Measurements from ENCODE around the gene RALGAPB. TPM values are rescaled to one million over a fixed set of nuclear protein-coding genes. Genes with fewer than 3 reads are reported as not detected.
A peak's percentile ranks its signal among the peaks of the same experiment; 100 is the strongest.

The RALGAPB gene
- total RNA-seq, 1 experiment from 2014 or later: 24.0 TPM

DNA sequence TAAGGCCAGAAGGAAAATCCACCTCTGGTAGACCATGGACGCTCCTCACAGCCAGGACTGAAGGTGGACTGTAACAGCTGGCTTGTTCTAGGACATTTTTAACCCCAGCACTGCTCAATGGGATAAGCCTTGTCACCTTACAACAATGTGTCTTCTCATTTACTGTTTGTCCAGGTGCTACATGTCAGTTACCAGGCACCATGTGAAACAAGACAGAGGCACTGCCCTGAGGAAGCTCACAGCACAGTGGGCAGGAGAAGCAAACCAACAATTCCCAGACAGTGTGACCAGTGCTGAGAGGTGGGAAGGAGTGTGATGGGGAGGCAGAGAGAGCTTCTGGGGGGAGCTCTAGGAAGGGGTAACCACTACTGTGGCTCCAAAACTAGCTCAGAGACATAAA is 48.2 kb upstream of the RALGAPB start:
- Histone ChIP-seq H3K4me1 (ENCODE audit: control insufficient read depth in 1 of 2, insufficient read depth in 2 of 2, low read length in 2 of 2) (no peaks in the 10 kb centered on the region), H3K27me3 (ENCODE audit: insufficient read depth, low read length) (no peaks in the 10 kb centered on the region), H3K4me3 (replicated peaks in 1 of 2; ENCODE audit: low read depth in 1 of 2, low read length in 2 of 2) (no peak overlapping the region), H3K4me2 (ENCODE audit: low read length) (no peak overlapping the region), H3K9ac (ENCODE audit: low read length) (no peak overlapping the region), H3K9me3 (ENCODE audit: control insufficient read depth in 1 of 2, insufficient read depth in 1 of 2, low read depth in 1 of 2, low read length in 2 of 2) (no peaks in the 10 kb centered on the region), H3K36me3 (ENCODE audit: control insufficient read depth in 1 of 2, insufficient read depth in 2 of 2, low read length in 2 of 2) (peaks cover 84 to 96% of the 10 kb centered on the region in 2 experiments), H3K9me2 (ENCODE audit: insufficient read depth) (no peaks in the 10 kb centered on the region), H2AFZ (ENCODE audit: low read depth, low read length, poor library complexity, severe bottlenecking) (no peak overlapping the region), H4K20me1 (ENCODE audit: insufficient read depth) (peaks cover 62% of the 10 kb centered on the region; the same call in 1 of the 2 replicates), H3K79me2 (ENCODE audit: insufficient read depth, low read length) (peaks cover 82% of the 10 kb centered on the region), H3K27ac (ENCODE audit: low read depth, low read length) (no peak overlapping the region)
- POLR2A ChIA-PET: interaction anchor here (1.0 to 1.7 kb wide), 2 partner anchors 10 to 11 kb away, joined by 3 to 6 read pairs; partner anchors contain the start of gene SNHG17
- BruUV-seq (replicated peaks): no TSS peak
- RAD21 ChIA-PET (ENCODE audit: low non-redundant PET in 1 of 2, low total read pairs in 2 of 2, uncharacterized antibody in 2 of 2, unreplicated experiment in 2 of 2): no interaction called here
- ATAC-seq (no peak), DNase-seq (ENCODE audit: low read depth, low spot score) (no peak)
- intact Hi-C loops (cut with micrococcal nuclease): no loop called here
- CTCF ChIA-PET: no interaction called here
- no peak for TF ChIP-seq CEBPB (IDR thresholded peaks at IDR 0.05; ENCODE audit: low read depth)
- no peak for TF ChIP-seq YY1 (IDR thresholded peaks at IDR 0.05; ENCODE audit: extremely low read depth, insufficient replicate concordance, low read depth, low read length)
- TF ChIP-seq SIN3A (IDR thresholded peaks at IDR 0.05; ENCODE audit: low read depth): no peak
- no peak for TF ChIP-seq EZH2phosphoT487 (IDR thresholded peaks at IDR 0.05; ENCODE audit: borderline replicate concordance)

DNA sequence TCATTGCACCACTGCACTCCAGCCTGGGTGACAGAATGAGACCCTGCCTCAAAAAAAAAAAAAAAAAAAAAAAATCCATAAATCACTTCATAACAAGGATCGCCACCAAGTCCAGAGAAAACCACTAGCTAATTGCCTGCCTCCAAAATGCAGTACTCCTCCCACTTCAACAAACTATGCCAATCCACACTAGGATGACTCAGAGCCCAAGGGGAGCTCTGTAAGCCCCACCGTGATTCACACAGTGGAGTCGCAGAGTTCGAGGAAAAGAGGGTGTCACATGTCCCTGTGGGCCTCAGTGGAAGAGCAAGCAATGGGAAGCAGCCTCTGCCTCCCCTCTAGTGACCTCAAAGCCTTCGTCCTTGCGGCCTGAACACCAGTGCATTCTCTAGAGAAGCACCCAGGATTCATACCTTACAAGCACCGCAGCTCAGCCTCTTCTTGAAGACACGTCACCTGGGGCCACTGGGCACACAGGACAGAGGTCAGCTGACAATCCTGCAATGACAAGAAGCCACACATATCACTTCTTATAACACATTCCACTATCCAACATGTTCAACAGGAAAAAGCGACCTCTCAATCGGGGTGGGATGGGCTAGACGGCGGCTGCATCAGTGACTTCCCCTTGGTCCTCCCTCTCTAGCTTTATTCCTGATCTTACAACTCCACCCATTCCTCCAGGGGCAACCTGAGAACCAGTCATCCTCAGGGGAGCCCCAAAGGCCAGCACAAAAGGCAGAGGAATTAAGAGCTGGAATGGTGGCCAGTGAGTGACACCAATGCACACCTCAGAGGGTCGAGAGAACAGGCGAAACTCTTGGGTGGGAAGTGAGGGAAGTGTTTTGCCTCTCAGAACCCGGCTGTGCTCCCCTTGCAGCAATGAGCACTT is 46.4 kb upstream of the RALGAPB start:
- Histone ChIP-seq H3K4me2 (ENCODE audit: low read length) (no peak overlapping the region), H3K9me2 (ENCODE audit: insufficient read depth) (no peaks in the 10 kb centered on the region), H3K27me3 (ENCODE audit: insufficient read depth, low read length) (no peaks in the 10 kb centered on the region), H3K4me1 (ENCODE audit: control insufficient read depth in 1 of 2, insufficient read depth in 2 of 2, low read length in 2 of 2) (no peaks in the 10 kb centered on the region), H3K9me3 (ENCODE audit: control insufficient read depth in 1 of 2, insufficient read depth in 1 of 2, low read depth in 1 of 2, low read length in 2 of 2) (no peaks in the 10 kb centered on the region), H3K27ac (ENCODE audit: low read depth, low read length) (no peak overlapping the region), H3K9ac (ENCODE audit: low read length) (no peak overlapping the region), H2AFZ (ENCODE audit: low read depth, low read length, poor library complexity, severe bottlenecking) (no peak overlapping the region), H3K4me3 (replicated peaks in 1 of 2; ENCODE audit: low read depth in 1 of 2, low read length in 2 of 2) (no peak overlapping the region), H4K20me1 (ENCODE audit: insufficient read depth) (peaks cover 75% of the 10 kb centered on the region; the same call in 1 of the 2 replicates), H3K79me2 (ENCODE audit: insufficient read depth, low read length) (peaks cover 100% of the 10 kb centered on the region), H3K36me3 (ENCODE audit: control insufficient read depth in 1 of 2, insufficient read depth in 2 of 2, low read length in 2 of 2) (peaks cover 83 to 90% of the 10 kb centered on the region in 2 experiments)
- DNase-seq (ENCODE audit: low read depth, low spot score): no peak
- TF ChIP-seq, protein P1, sequence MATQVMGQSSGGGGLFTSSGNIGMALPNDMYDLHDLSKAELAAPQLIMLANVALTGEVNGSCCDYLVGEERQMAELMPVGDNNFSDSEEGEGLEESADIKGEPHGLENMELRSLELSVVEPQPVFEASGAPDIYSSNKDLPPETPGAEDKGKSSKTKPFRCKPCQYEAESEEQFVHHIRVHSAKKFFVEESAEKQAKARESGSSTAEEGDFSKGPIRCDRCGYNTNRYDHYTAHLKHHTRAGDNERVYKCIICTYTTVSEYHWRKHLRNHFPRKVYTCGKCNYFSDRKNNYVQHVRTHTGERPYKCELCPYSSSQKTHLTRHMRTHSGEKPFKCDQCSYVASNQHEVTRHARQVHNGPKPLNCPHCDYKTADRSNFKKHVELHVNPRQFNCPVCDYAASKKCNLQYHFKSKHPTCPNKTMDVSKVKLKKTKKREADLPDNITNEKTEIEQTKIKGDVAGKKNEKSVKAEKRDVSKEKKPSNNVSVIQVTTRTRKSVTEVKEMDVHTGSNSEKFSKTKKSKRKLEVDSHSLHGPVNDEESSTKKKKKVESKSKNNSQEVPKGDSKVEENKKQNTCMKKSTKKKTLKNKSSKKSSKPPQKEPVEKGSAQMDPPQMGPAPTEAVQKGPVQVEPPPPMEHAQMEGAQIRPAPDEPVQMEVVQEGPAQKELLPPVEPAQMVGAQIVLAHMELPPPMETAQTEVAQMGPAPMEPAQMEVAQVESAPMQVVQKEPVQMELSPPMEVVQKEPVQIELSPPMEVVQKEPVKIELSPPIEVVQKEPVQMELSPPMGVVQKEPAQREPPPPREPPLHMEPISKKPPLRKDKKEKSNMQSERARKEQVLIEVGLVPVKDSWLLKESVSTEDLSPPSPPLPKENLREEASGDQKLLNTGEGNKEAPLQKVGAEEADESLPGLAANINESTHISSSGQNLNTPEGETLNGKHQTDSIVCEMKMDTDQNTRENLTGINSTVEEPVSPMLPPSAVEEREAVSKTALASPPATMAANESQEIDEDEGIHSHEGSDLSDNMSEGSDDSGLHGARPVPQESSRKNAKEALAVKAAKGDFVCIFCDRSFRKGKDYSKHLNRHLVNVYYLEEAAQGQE (IDR thresholded peaks at IDR 0.05; ENCODE audit: low read depth): no peak
- TF ChIP-seq CBX3 (IDR thresholded peaks at IDR 0.05; ENCODE audit: low read depth) (no peak), SIN3A (IDR thresholded peaks at IDR 0.05; ENCODE audit: low read depth) (no peak), RAD21 (IDR thresholded peaks at IDR 0.05; ENCODE audit: low read depth) (no peak), EZH2 (IDR thresholded peaks at IDR 0.05) (no peak), TCF7L2 (IDR thresholded peaks at IDR 0.05; ENCODE audit: borderline replicate concordance, extremely low read depth, insufficient read depth, insufficient read length) (no peak), POLR2A (IDR thresholded peaks at IDR 0.05; ENCODE audit: borderline replicate concordance, extremely low read depth, insufficient read depth, insufficient read length) (no peak), YY1 (IDR thresholded peaks at IDR 0.05; ENCODE audit: extremely low read depth, insufficient replicate concordance, low read depth, low read length) (no peak), POLR2AphosphoS5 (IDR thresholded peaks at IDR 0.05; ENCODE audit: low read depth, low read length) (no peak), ZFX (IDR thresholded peaks at IDR 0.05) (no peak), JUND (IDR thresholded peaks at IDR 0.05) (no peak)
- TF ChIP-seq, protein P2, sequence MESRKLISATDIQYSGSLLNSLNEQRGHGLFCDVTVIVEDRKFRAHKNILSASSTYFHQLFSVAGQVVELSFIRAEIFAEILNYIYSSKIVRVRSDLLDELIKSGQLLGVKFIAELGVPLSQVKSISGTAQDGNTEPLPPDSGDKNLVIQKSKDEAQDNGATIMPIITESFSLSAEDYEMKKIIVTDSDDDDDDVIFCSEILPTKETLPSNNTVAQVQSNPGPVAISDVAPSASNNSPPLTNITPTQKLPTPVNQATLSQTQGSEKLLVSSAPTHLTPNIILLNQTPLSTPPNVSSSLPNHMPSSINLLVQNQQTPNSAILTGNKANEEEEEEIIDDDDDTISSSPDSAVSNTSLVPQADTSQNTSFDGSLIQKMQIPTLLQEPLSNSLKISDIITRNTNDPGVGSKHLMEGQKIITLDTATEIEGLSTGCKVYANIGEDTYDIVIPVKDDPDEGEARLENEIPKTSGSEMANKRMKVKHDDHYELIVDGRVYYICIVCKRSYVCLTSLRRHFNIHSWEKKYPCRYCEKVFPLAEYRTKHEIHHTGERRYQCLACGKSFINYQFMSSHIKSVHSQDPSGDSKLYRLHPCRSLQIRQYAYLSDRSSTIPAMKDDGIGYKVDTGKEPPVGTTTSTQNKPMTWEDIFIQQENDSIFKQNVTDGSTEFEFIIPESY (IDR thresholded peaks at IDR 0.05; ENCODE audit: extremely low read depth, insufficient replicate concordance, low read length): no peak
- RAD21 ChIA-PET (ENCODE audit: low non-redundant PET in 1 of 2, low total read pairs in 2 of 2, uncharacterized antibody in 2 of 2, unreplicated experiment in 2 of 2): no interaction called here
- intact Hi-C loops (cut with micrococcal nuclease): no loop called here
- POLR2A ChIA-PET: no interaction called here
- 0 out of 2 replicates have a peak, but pooled peaks have one; percentile 5 for ATAC-seq
- CTCF ChIA-PET: no interaction called here
- no TSS peak for BruUV-seq (replicated peaks)

All from HCT116 (cell line).